IMR-90 (cell line): ENCODE results near the gene ART4.

Experiments
- BHLHE40 ChIP-seq: fragments of 150-350 bp; IDR thresholded peaks from 2 replicates; pipeline ENCODE4 v1.6.1; 2016; ENCODE audit warnings: mild to moderate bottlenecking, low read depth, low read length
- CEBPB ChIP-seq: IDR thresholded peaks from 2 replicates; pipeline ENCODE4 v1.6.1; 2012; ENCODE audit warnings: low read depth, low read length, improper control_type of control experiment
- FOS ChIP-seq: fragments of 150-350 bp; IDR thresholded peaks from 2 replicates; pipeline ENCODE4 v1.6.1; 2016; ENCODE audit warnings: low read depth, low read length
- MAFK ChIP-seq: IDR thresholded peaks from 2 replicates; pipeline ENCODE4 v1.6.1; 2012; ENCODE audit warnings: low read depth, low read length, improper control_type of control experiment
- MAZ ChIP-seq: IDR thresholded peaks from 2 replicates; pipeline ENCODE4 v1.6.1; 2012; ENCODE audit warnings: low read depth, mild to moderate bottlenecking, low read length, improper control_type of control experiment, moderate library complexity, borderline replicate concordance
- MXI1 ChIP-seq: IDR thresholded peaks from 2 replicates; pipeline ENCODE4 v1.6.1; 2012; ENCODE audit warnings: low read depth, mild to moderate bottlenecking, low read length, moderate library complexity, borderline replicate concordance
- POLR2A ChIP-seq: IDR thresholded peaks from 2 replicates; pipeline ENCODE4 v1.6.1; 2012; ENCODE audit warnings: mild to moderate bottlenecking, low read depth, low read length
- RAD21 ChIP-seq: IDR thresholded peaks from 2 replicates; pipeline ENCODE4 v1.6.1; 2012; ENCODE audit warnings: low read length, improper control_type of control experiment
- RCOR1 ChIP-seq: IDR thresholded peaks from 2 replicates; pipeline ENCODE4 v1.6.1; 2012; ENCODE audit warnings: mild to moderate bottlenecking, low read length, improper control_type of control experiment; ENCODE audit not compliant: insufficient replicate concordance
- RFX5 ChIP-seq: IDR thresholded peaks from 2 replicates; pipeline ENCODE4 v1.8.0; 2012; ENCODE audit warnings: low read depth, mild to moderate bottlenecking, low read length, moderate library complexity
- TF ChIP-seq, protein P1 (sequence below): conservative IDR thresholded peaks from 2 replicates; pipeline ENCODE4 v1.5.1; 2012; ENCODE audit warnings: mild to moderate bottlenecking, low read depth, low read length, improper control_type of control experiment
- TF ChIP-seq, protein P2 (sequence below): fragments of 150-350 bp; IDR thresholded peaks from 2 replicates; pipeline ENCODE4 v1.6.1; 2016; ENCODE audit warnings: low read depth, mild to moderate bottlenecking, low read length, moderate library complexity, borderline replicate concordance
- TF ChIP-seq, protein P3 (sequence below): fragments of 150-350 bp; IDR thresholded peaks from 2 replicates; pipeline ENCODE4 v1.6.1; 2017; ENCODE audit warnings: mild to moderate bottlenecking, antibody characterized with exemption, low read length, low read depth

DNA sequence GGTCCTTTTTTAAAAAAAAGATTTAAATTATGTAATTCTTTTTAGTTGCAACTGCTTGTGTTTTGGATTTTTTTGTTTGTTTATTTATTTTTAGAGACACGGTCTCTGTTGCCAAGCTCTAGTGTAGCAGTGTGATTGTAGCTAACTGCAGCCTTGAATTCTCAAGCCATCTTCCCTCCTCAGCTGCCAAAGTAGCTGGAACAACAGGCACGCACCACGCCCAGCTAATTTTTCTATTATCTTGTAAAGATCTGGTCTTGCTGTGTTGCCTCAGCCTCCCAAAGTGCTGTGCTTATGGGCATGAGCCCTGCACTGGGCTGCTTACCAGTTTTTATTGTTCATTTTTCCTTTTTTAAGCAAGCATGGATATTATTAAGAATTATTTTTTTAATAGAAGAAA, 10.6 kb upstream of the ART4 start:
- TF ChIP-seq, protein P1, sequence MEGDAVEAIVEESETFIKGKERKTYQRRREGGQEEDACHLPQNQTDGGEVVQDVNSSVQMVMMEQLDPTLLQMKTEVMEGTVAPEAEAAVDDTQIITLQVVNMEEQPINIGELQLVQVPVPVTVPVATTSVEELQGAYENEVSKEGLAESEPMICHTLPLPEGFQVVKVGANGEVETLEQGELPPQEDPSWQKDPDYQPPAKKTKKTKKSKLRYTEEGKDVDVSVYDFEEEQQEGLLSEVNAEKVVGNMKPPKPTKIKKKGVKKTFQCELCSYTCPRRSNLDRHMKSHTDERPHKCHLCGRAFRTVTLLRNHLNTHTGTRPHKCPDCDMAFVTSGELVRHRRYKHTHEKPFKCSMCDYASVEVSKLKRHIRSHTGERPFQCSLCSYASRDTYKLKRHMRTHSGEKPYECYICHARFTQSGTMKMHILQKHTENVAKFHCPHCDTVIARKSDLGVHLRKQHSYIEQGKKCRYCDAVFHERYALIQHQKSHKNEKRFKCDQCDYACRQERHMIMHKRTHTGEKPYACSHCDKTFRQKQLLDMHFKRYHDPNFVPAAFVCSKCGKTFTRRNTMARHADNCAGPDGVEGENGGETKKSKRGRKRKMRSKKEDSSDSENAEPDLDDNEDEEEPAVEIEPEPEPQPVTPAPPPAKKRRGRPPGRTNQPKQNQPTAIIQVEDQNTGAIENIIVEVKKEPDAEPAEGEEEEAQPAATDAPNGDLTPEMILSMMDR, result no peak
- TF ChIP-seq, protein P2, sequence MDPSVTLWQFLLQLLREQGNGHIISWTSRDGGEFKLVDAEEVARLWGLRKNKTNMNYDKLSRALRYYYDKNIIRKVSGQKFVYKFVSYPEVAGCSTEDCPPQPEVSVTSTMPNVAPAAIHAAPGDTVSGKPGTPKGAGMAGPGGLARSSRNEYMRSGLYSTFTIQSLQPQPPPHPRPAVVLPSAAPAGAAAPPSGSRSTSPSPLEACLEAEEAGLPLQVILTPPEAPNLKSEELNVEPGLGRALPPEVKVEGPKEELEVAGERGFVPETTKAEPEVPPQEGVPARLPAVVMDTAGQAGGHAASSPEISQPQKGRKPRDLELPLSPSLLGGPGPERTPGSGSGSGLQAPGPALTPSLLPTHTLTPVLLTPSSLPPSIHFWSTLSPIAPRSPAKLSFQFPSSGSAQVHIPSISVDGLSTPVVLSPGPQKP, result no peak
- TF ChIP-seq MXI1 (no peak), RAD21 (no peak), BHLHE40 (no peak), MAFK (no peak), POLR2A (no peak), MAZ (no peak), RFX5 (no peak), RCOR1 (no peak), CEBPB (no peak), FOS (no peak)
- TF ChIP-seq, protein P3, sequence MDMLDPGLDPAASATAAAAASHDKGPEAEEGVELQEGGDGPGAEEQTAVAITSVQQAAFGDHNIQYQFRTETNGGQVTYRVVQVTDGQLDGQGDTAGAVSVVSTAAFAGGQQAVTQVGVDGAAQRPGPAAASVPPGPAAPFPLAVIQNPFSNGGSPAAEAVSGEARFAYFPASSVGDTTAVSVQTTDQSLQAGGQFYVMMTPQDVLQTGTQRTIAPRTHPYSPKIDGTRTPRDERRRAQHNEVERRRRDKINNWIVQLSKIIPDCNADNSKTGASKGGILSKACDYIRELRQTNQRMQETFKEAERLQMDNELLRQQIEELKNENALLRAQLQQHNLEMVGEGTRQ, result no peak
